ENCODE measurements around the gene ASTN2.

DNA sequence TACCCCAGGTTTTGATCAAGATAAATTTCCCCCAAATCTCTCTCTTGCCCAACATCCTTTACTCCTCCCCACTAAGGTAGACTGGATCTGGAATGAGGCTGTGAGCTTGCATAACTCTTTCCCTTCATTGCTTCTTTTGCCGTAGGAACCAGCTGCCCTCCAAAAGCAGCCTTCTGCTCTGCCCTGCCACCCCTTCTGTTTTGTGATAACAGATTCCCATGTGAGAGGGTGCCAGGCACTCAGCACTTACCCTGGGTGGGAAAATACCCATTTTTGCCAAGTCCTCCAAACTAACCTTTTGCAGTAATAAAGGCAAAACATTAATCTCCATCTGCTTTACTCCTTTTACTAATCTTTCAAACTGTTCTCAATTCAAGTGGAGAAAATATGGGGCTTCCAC is 182.6 kb downstream of the ASTN2 start:
- no peak for TF ChIP-seq EZH2phosphoT487 (IDR thresholded peaks at IDR 0.05; ENCODE audit: borderline replicate concordance)
- TF ChIP-seq YY1 (IDR thresholded peaks at IDR 0.05; ENCODE audit: extremely low read depth, insufficient replicate concordance, low read depth, low read length), result no peak
